Activated naive CD4-positive, alpha-beta T cell (primary cell): ENCODE measurements around the gene TYMP.

Experiments used
- DNase-seq, 4 experiments: peaks; one replicate each; lab custom pipeline; 2025; lab: John Stamatoyannopoulos, UW

The TYMP gene

GRCh38 chr22:50529897-50530579 lies at the start of gene TYMP:
TSS of gene TYMP (minus strand) at chr22:50530012. CDS start at chr22:50529709, 303 bp downstream.
- peak in 2 of 4 experiments; percentile 34 to 60 for DNase-seq

- DNase-seq = no peak
Observed at GRCh38 chr22:50578776-50579310, 49.0 kb upstream of the TYMP start.

GRCh38 chr22:50577987-50578775 lies 48.4 kb upstream of the TYMP start, which contains the start of gene CPT1B:
TSS of gene CPT1B (minus strand) at chr22:50578427. CDS start at chr22:50577915, 512 bp downstream.
- no peak for DNase-seq

- DNase-seq = no peak
Observed at GRCh38 chr22:50577697-50577986, 47.8 kb upstream of the TYMP start.

GRCh38 chr22:50576806-50577696 lies 47.2 kb upstream of the TYMP start:
- DNase-seq = no peak

GRCh38 chr22:50576070-50576469 lies 46.3 kb upstream of the TYMP start:
- DNase-seq = no peak

GRCh38 chr22:50575426-50575941 lies 45.7 kb upstream of the TYMP start:
- DNase-seq = no peak

GRCh38 chr22:50574383-50574755 lies 44.6 kb upstream of the TYMP start:
- no peak for DNase-seq

GRCh38 chr22:50573491-50574382 lies 43.9 kb upstream of the TYMP start:
- no peak for DNase-seq

- DNase-seq = no peak
Observed at GRCh38 chr22:50572965-50573364, 43.2 kb upstream of the TYMP start.

- no peak for DNase-seq
Observed at GRCh38 chr22:50571264-50572175, 41.7 kb upstream of the TYMP start.

- DNase-seq = no peak
Observed at GRCh38 chr22:50570861-50571260, 41.0 kb upstream of the TYMP start.

- no peak for DNase-seq
Observed at GRCh38 chr22:50569896-50570535, 40.2 kb upstream of the TYMP start.

- no peak for DNase-seq
Observed at GRCh38 chr22:50569041-50569459, 39.2 kb upstream of the TYMP start.

- DNase-seq = no peak
Observed at GRCh38 chr22:50568626-50569025, 38.8 kb upstream of the TYMP start.

- DNase-seq = no peak
Observed at GRCh38 chr22:50567721-50568252, 38.0 kb upstream of the TYMP start.

- no peak for DNase-seq
Observed at GRCh38 chr22:50564289-50564688, 34.5 kb upstream of the TYMP start.

GRCh38 chr22:50563413-50564160 lies 33.8 kb upstream of the TYMP start:
- no peak for DNase-seq
